Effector memory CD4-positive, alpha-beta T cell (primary cell): ENCODE measurements around the gene MYO3B.

ENCODE experiments used
- DNase-seq, 3 donors: peaks; one replicate each; pipeline ENCODE4 v3.0.0-alpha.2; 2020
- H3K27ac ChIP-seq: 2 replicates; pipeline ENCODE4 v1.7.0; 2013; ENCODE audit warnings: mild to moderate bottlenecking, low read length, moderate library complexity; ENCODE audit not compliant: insufficient read depth, poor library complexity, severe bottlenecking
- H3K27me3 ChIP-seq: replicated peaks from 2 replicates; pipeline ENCODE4 v1.7.0; 2013; ENCODE audit warnings: mild to moderate bottlenecking, low read length; ENCODE audit not compliant: insufficient read depth, control insufficient read depth, poor library complexity, severe bottlenecking
- H3K36me3 ChIP-seq: 2 replicates; pipeline ENCODE4 v1.7.0; 2013; ENCODE audit warnings: mild to moderate bottlenecking, low read length, moderate library complexity; ENCODE audit not compliant: control insufficient read depth, insufficient read depth
- H3K4me1 ChIP-seq: 2 replicates; pipeline ENCODE4 v1.7.0; 2013; ENCODE audit warnings: low read length, mild to moderate bottlenecking; ENCODE audit not compliant: control insufficient read depth, insufficient read depth, poor library complexity, severe bottlenecking
- H3K4me3 ChIP-seq: 2 replicates; pipeline ENCODE4 v1.7.0; 2013; ENCODE audit warnings: low read length, low read depth, mild to moderate bottlenecking; ENCODE audit not compliant: insufficient read depth, poor library complexity, severe bottlenecking
- H3K9me3 ChIP-seq: 2 replicates; pipeline ENCODE4 v1.7.0; 2013; ENCODE audit warnings: mild to moderate bottlenecking, low read length, moderate library complexity; ENCODE audit not compliant: control insufficient read depth

MYO3B gene

GRCh38 chr2:170323743-170324142 lies 145.8 kb downstream of the MYO3B start:
- Histone ChIP-seq H3K4me1 (no peaks in the 10 kb centered on the region), H3K9me3 (no peaks in the 10 kb centered on the region), H3K4me3 (no peak overlapping the region), H3K36me3 (no peaks in the 10 kb centered on the region), H3K27me3 (no peaks in the 10 kb centered on the region), H3K27ac (no peak overlapping the region)
- DNase-seq = no peak

- DNase-seq = no peak
- H3K36me3 ChIP-seq = no peaks in the 10 kb centered on the region
Observed at GRCh38 chr2:170324640-170325046, 146.7 kb downstream of the MYO3B start.

GRCh38 chr2:170330881-170331280 lies 152.9 kb downstream of the MYO3B start:
- Histone ChIP-seq H3K4me1 (no peaks in the 10 kb centered on the region), H3K4me3 (no peak overlapping the region)

More at GRCh38 chr2:170324640-170325046, 146.7 kb downstream of the MYO3B start:
- Histone ChIP-seq H3K4me3 (no peak overlapping the region), H3K27me3 (no peaks in the 10 kb centered on the region), H3K27ac (no peak overlapping the region), H3K9me3 (no peaks in the 10 kb centered on the region), H3K4me1 (no peaks in the 10 kb centered on the region)

GRCh38 chr2:170332676-170333402 lies 154.9 kb downstream of the MYO3B start:
- H3K4me3 ChIP-seq = no peak overlapping the region
- H3K36me3 ChIP-seq = no peaks in the 10 kb centered on the region
- H3K27me3 ChIP-seq = peaks cover 3% of the 10 kb centered on the region
- H3K4me1 ChIP-seq = no peaks in the 10 kb centered on the region
- H3K9me3 ChIP-seq = no peaks in the 10 kb centered on the region
- no peak overlapping the region for H3K27ac ChIP-seq
- DNase-seq = no peak

More at GRCh38 chr2:170330881-170331280, 152.9 kb downstream of the MYO3B start:
- peaks cover 3% of the 10 kb centered on the region for H3K27me3 ChIP-seq
- H3K36me3 ChIP-seq = no peaks in the 10 kb centered on the region
- no peak for DNase-seq
- H3K9me3 ChIP-seq = no peaks in the 10 kb centered on the region
- no peak overlapping the region for H3K27ac ChIP-seq

GRCh38 chr2:170335351-170335750 lies 157.4 kb downstream of the MYO3B start:
- H3K27ac ChIP-seq = no peak overlapping the region
- H3K9me3 ChIP-seq = no peaks in the 10 kb centered on the region
- H3K4me1 ChIP-seq = no peaks in the 10 kb centered on the region
- peaks cover 3% of the 10 kb centered on the region for H3K27me3 ChIP-seq
- H3K36me3 ChIP-seq = no peaks in the 10 kb centered on the region
- H3K4me3 ChIP-seq = no peak overlapping the region
- no peak for DNase-seq

- DNase-seq = no peak
- no peaks in the 10 kb centered on the region for H3K4me1 ChIP-seq
- H3K27me3 ChIP-seq = no peaks in the 10 kb centered on the region
- H3K27ac ChIP-seq = no peak overlapping the region
- no peak overlapping the region for H3K4me3 ChIP-seq
- no peaks in the 10 kb centered on the region for H3K36me3 ChIP-seq
- no peaks in the 10 kb centered on the region for H3K9me3 ChIP-seq
Observed at GRCh38 chr2:170336408-170336807, 158.5 kb downstream of the MYO3B start.

GRCh38 chr2:170336916-170337315 lies 159.0 kb downstream of the MYO3B start:
- H3K27ac ChIP-seq = no peak overlapping the region
- no peak overlapping the region for H3K4me3 ChIP-seq
- no peaks in the 10 kb centered on the region for H3K4me1 ChIP-seq
- H3K9me3 ChIP-seq = no peaks in the 10 kb centered on the region
- DNase-seq = no peak
- H3K27me3 ChIP-seq = no peaks in the 10 kb centered on the region
- H3K36me3 ChIP-seq = no peaks in the 10 kb centered on the region

- Histone ChIP-seq H3K9me3 (no peaks in the 10 kb centered on the region), H3K36me3 (no peaks in the 10 kb centered on the region), H3K4me1 (no peaks in the 10 kb centered on the region), H3K27me3 (no peaks in the 10 kb centered on the region), H3K4me3 (no peak overlapping the region), H3K27ac (no peak overlapping the region)
- no peak for DNase-seq
Observed at GRCh38 chr2:170339322-170339721, 161.4 kb downstream of the MYO3B start.

GRCh38 chr2:170339750-170340692 lies 162.1 kb downstream of the MYO3B start:
- Histone ChIP-seq H3K9me3 (no peaks in the 10 kb centered on the region), H3K27me3 (no peaks in the 10 kb centered on the region), H3K36me3 (no peaks in the 10 kb centered on the region), H3K27ac (no peak overlapping the region), H3K4me1 (no peaks in the 10 kb centered on the region), H3K4me3 (no peak overlapping the region)
- DNase-seq = no peak

- Histone ChIP-seq H3K4me3 (no peak overlapping the region), H3K36me3 (no peaks in the 10 kb centered on the region), H3K9me3 (no peaks in the 10 kb centered on the region), H3K27me3 (no peaks in the 10 kb centered on the region), H3K4me1 (no peaks in the 10 kb centered on the region), H3K27ac (no peak overlapping the region)
- DNase-seq = no peak
Observed at GRCh38 chr2:170340693-170341068, 162.7 kb downstream of the MYO3B start.
